Astrocyte of the cerebellum (primary cell): ENCODE data around the gene SLC35F1.

Source experiments
- DNase-seq: peaks from one replicate; pipeline ENCODE4 v3.0.0-alpha.2; 2011; ENCODE audit warnings: low read depth
- H3K4me3 ChIP-seq: 2 replicates; pipeline ENCODE4 v1.5.1; 2011; ENCODE audit warnings: mild to moderate bottlenecking, low read depth, low read length, moderate library complexity
- in situ Hi-C: cut with HindIII; loops from 2 replicates; pipeline ENCODE4 v1.10.0; 2017; ENCODE audit warnings: low sequenced_read_pairs
- TF ChIP-seq, protein P1 (sequence below): IDR thresholded peaks from 2 replicates; pipeline ENCODE4 v1.5.1; 2012; ENCODE audit warnings: low read length, low read depth, moderate library complexity, mild to moderate bottlenecking; ENCODE audit errors: missing control alignments

The SLC35F1 gene

DNA sequence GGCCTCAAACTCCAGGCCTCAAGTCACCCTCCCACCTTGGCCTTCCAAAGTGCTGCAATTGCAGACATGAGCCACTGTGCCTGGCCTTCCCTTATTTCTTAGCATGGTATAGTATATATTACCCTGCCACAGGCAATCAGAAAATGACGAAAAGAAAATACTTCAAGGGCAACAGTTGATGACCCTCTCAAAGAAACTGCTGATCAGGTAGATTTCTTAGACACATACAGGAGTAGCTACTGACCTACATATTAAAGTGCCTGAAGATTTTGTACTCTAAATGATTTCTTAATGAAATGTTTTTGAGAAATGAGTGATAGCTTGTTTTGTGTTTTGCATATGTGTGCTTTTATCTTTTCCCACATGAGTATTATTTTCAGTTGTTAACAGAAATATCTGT is 4.6 kb downstream of the SLC35F1 start:
- TF ChIP-seq, protein P1, sequence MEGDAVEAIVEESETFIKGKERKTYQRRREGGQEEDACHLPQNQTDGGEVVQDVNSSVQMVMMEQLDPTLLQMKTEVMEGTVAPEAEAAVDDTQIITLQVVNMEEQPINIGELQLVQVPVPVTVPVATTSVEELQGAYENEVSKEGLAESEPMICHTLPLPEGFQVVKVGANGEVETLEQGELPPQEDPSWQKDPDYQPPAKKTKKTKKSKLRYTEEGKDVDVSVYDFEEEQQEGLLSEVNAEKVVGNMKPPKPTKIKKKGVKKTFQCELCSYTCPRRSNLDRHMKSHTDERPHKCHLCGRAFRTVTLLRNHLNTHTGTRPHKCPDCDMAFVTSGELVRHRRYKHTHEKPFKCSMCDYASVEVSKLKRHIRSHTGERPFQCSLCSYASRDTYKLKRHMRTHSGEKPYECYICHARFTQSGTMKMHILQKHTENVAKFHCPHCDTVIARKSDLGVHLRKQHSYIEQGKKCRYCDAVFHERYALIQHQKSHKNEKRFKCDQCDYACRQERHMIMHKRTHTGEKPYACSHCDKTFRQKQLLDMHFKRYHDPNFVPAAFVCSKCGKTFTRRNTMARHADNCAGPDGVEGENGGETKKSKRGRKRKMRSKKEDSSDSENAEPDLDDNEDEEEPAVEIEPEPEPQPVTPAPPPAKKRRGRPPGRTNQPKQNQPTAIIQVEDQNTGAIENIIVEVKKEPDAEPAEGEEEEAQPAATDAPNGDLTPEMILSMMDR = no peak
- in situ Hi-C loops = no loop called here
- no peak overlapping the region for H3K4me3 ChIP-seq
- no peak for DNase-seq

DNA sequence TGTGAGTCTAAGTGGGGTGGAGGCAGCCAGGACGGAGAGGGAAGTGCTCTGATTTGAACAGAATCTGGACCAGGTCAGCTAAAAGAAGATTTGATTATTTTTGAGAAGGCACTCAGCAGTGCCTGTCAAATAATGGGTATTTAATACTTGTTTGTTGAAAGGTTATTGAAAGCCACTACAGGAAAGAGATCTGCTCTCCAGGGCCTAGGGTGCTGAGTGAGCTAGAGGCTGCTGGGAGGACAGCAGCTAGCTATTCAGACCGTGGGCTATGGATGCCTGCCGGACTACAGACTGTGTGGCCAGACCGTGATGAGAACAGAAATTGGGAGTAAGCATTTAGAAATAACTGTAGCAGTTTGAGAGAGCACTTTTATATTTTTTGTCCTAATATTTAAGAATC is 8.8 kb downstream of the SLC35F1 start:
- no peak for DNase-seq
- H3K4me3 ChIP-seq = no peak overlapping the region
- in situ Hi-C loops = no loop called here
- TF ChIP-seq, protein P1 = no peak

DNA sequence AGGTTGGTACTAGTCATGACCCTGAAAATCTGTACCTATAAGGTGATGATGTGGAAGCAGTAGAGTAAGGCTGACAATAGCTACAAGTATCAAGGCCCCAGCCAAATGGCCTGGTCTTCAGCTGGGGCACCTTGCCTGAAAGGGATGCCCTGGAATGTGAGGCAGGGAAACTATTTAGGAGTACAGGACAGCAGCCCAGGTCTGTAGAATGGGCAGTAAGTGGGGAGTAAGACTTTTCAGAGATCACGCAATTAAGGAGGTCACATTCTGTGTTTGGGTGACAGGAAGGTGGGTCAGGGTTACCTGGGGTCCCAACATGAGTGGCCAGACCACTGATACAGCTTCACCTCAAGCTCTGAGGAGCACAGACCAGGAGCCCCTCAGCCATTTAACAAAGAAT is 9.4 kb downstream of the SLC35F1 start:
- H3K4me3 ChIP-seq = no peak overlapping the region
- TF ChIP-seq, protein P1 = no peak
- DNase-seq = no peak
- in situ Hi-C loops = no loop called here

DNA sequence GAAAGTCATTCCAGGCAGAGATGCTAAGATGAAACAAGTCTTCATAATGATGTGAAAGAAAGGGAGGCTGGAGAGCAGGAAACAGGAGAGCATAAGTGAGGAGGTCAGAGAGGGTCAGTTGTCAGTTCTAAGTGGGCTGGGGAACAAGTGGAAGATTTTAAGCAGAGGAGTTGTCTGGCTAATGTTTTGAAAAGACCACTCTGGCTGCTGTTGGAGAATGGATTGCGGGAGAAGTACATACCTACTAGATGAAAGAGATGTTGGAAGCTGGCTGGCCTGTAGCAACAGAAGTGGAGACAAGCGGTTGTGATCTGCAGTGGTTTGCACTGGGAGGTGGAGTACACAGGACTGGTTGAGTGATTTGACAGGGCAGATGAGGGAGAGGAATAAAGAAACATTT is 10.1 kb downstream of the SLC35F1 start:
- no peak overlapping the region for H3K4me3 ChIP-seq
- in situ Hi-C loops = no loop called here
- TF ChIP-seq, protein P1 = no peak
- no peak for DNase-seq

DNA sequence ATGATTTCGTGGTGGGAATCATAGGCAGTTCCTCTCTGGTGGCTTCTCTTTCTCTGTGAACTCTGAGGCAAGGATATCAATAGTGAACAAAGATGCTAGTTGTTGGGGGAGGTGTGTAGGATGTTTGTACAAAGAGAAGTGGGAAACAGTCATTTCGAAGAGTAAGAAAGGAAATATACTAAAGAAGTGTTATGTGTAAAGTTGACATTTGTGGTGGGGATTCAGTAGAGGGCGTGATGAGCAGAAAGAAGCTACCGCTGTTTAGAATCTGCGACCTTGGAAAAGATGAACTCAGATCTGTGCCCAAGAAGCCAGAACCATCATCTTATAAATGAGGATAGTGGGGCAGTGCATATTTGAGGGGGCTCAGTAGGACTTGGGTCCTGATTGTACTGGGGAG is 11.4 kb downstream of the SLC35F1 start:
- DNase-seq = no peak
- TF ChIP-seq, protein P1 = no peak
- no peak overlapping the region for H3K4me3 ChIP-seq
- in situ Hi-C loops = no loop called here

DNA sequence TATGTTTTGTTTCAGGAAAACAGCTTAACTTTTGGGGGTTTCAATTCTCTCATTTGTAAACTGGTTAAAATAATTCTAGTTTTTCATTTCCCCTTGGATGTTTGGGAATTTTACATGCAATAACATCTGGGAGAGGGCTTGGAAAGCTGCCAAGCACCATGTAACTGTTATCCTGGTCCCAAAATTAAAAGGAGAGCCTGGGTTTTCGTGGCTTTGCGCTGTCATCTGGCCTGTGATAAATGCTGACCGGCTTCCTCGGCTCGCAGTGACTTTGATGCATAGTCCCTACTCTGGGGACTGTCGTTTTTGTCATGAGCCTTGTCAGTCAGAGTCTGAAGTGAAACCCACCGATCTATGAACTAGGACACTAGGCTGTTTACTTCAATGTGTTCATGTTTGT is 12.2 kb downstream of the SLC35F1 start:
- no peak for DNase-seq
- in situ Hi-C loops = no loop called here
- TF ChIP-seq, protein P1 = no peak
- no peak overlapping the region for H3K4me3 ChIP-seq
